HG03175 (cell line): ENCODE results near the gene ABCC6.
"Not testable (repeated sequence)": the region's sequence is repeated elsewhere in the genome, so short reads cannot be mapped to it uniquely, and the experiment has no call there.

ENCODE experiments used
- ATAC-seq: cut with Tn5 transposase; IDR thresholded peaks from one replicate; pipeline ENCODE4 v1.9.1; 2021; ENCODE audit warnings: mild to moderate bottlenecking, moderate library complexity; ENCODE audit not compliant: unreplicated experiment

ABCC6 gene

GRCh38 chr16:16163109-16163508, 60.2 kb downstream of the ABCC6 start:
- ATAC-seq = no peak

GRCh38 chr16:16162591-16162990, 60.7 kb downstream of the ABCC6 start:
- no peak for ATAC-seq

GRCh38 chr16:16161840-16162239, 61.5 kb downstream of the ABCC6 start:
- not testable (repeated sequence) for ATAC-seq

- no peak for ATAC-seq
These were observed 62.0 kb downstream of the ABCC6 start for GRCh38 chr16:16161319-16161718.

GRCh38 chr16:16159662-16160061, 63.6 kb downstream of the ABCC6 start:
- no peak for ATAC-seq

- no peak for ATAC-seq
These were observed 64.4 kb downstream of the ABCC6 start for GRCh38 chr16:16158741-16159374.

- ATAC-seq = no peak
These were observed 65.1 kb downstream of the ABCC6 start for GRCh38 chr16:16158082-16158658.

GRCh38 chr16:16157166-16157565, 66.1 kb downstream of the ABCC6 start:
- ATAC-seq = no peak

GRCh38 chr16:16155234-16155633, 68.1 kb downstream of the ABCC6 start:
- ATAC-seq = no peak

GRCh38 chr16:16154281-16154951, 68.9 kb downstream of the ABCC6 start:
- no peak for ATAC-seq

GRCh38 chr16:16153000-16153399, 70.3 kb downstream of the ABCC6 start:
- ATAC-seq = not testable (repeated sequence)

GRCh38 chr16:16151315-16151714, 72.0 kb downstream of the ABCC6 start:
- no peak for ATAC-seq

GRCh38 chr16:16150878-16151152, 72.5 kb downstream of the ABCC6 start:
- ATAC-seq = no peak

GRCh38 chr16:16150117-16150877, 73.0 kb downstream of the ABCC6 start:
- ATAC-seq = no peak

GRCh38 chr16:16149710-16150116, 73.6 kb downstream of the ABCC6 start:
- no peak for ATAC-seq

GRCh38 chr16:16148755-16149154, 74.5 kb downstream of the ABCC6 start:
- no peak for ATAC-seq

- not testable (repeated sequence) for ATAC-seq
These were observed 75.2 kb downstream of the ABCC6 start for GRCh38 chr16:16148000-16148599.

GRCh38 chr16:16147316-16147999, 75.8 kb downstream of the ABCC6 start:
- ATAC-seq = no peak

GRCh38 chr16:16146380-16147315, 76.6 kb downstream of the ABCC6 start:
- no peak for ATAC-seq

GRCh38 chr16:16145286-16145685, 78.0 kb downstream of the ABCC6 start:
- no peak for ATAC-seq
